Fibroblast of the aortic adventitia (primary cell): ENCODE results near the gene ACVR1. TPM values are rescaled to one million over a fixed set of nuclear protein-coding genes. Genes with fewer than 3 reads are reported as not detected.
"Not testable (repeated sequence)": the region's sequence is repeated elsewhere in the genome, so short reads cannot be mapped to it uniquely, and the experiment has no call there.

Source experiments
- DNase-seq: peaks from one replicate; pipeline ENCODE4 v3.0.0-alpha.2; 2010; ENCODE audit warnings: low read depth
- H3K4me3 ChIP-seq: 2 replicates; pipeline ENCODE4 v1.5.1; 2011; ENCODE audit warnings: low read depth, mild to moderate bottlenecking, control low read depth, low read length, moderate library complexity
- CTCF ChIP-seq: IDR thresholded peaks from 2 replicates; pipeline ENCODE4 v1.5.1; 2011; ENCODE audit warnings: mild to moderate bottlenecking, low read length, control low read depth, inconsistent platforms; ENCODE audit not compliant: insufficient read depth
- total RNA-seq: library from RNA; depleted of rRNA; stranded (reverse); fragments of >200 nt; gene quantifications from 2 replicates; pipeline ENCODE4 v1.2.3, GENCODE V29; 2012; ENCODE audit warnings: low replicate concordance

The ACVR1 gene
- total RNA-seq, 1 donor: 32.9 TPM

DNA sequence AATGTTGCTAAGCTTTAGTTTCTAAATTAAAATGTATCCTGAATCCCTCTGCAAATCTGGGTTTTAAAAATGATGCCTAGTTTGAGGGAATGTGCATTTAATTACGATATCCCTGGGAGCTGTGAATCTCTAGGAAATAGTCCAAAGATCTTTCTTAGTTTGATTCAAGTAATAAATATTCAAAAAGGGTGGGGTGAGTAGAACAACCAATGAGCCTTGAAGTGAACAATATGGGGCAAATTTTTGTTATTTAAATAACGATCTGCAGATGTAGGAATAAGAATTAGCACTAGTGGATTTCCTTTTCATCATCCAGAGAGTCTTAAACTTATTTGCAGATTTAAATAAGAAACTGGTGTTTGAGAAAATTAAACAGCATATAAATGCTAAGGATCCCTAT lies 106.3 kb downstream of the ACVR1 start:
- no peak for TF ChIP-seq CTCF
- DNase-seq: no peak
- no peak overlapping the region for H3K4me3 ChIP-seq

DNA sequence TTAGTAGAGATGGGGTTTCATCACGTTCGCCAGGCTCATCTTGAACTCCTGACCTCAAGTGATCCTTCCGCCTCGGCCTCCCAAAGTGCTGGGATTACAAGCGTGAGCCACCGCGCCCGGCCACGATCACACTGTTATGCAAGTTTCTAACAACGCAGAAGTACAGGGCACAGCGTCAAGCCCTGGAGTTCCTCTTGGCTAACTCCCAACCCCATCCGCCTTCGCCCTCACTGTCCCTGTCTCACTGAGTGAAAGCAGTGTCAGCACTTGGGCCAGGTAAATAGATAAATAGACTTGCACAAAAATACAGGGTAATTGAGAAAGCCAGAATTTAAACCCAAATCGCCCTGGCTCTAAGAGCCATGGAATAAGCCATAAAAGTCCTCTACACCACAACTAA lies 111.7 kb downstream of the ACVR1 start:
- no peak for TF ChIP-seq CTCF
- DNase-seq: no peak
- no peak overlapping the region for H3K4me3 ChIP-seq

DNA sequence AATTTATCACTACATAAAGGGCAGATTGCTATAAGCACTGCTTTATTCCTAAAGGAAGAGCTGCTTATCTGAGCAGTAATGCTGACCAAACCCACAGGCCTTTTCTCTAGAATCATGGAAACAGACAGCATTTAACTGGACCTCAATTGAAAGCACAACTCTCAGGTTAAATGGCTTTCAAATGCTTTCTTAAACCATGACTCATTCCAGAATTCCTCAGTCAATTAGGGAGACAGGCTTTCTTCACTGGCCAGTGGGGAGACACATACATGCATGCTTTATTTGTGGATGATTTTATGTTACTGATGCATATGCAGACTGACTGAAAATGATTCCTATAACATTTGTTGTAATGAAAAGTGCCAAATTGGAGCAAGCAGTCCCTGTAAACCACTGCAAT lies 114.6 kb downstream of the ACVR1 start:
- no peak for TF ChIP-seq CTCF
- H3K4me3 ChIP-seq: no peak overlapping the region
- peak; percentile 22 for DNase-seq

DNA sequence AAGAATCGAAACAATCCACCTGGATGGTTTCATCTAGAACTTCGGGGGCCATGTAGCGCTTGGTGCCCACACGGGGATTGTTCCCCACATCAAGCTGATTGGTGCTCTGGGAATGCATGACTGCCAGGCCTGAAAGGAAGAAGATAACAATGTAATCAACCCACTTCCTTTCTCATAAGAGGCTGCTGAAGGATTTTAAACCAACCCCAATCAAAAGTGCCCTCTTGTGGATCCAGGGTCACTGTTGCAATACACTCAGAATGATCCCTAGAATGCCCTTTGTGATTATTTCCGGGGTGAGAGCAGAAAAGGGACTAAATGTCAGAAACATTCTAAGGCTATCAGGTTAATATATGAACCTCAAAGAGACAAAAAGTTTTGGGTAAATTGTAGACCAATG lies 115.2 kb downstream of the ACVR1 start:
- TF ChIP-seq CTCF: no peak
- DNase-seq: no peak
- H3K4me3 ChIP-seq: no peak overlapping the region

- no peak for DNase-seq
- no peak overlapping the region for H3K4me3 ChIP-seq
- no peak for TF ChIP-seq CTCF
Measured at GRCh38 chr2:157759855-157760254, 116.3 kb downstream of the ACVR1 start.

- no peak for DNase-seq
- H3K4me3 ChIP-seq: no peak overlapping the region
- no peak for TF ChIP-seq CTCF
Measured at GRCh38 chr2:157758586-157758985, 117.5 kb downstream of the ACVR1 start.

- no peak overlapping the region for H3K4me3 ChIP-seq
- no peak for TF ChIP-seq CTCF
- no peak for DNase-seq
Measured at GRCh38 chr2:157757500-157757899, 118.6 kb downstream of the ACVR1 start.

- H3K4me3 ChIP-seq, DNase-seq: not testable (repeated sequence)
Measured at GRCh38 chr2:157756447-157756846, 119.7 kb downstream of the ACVR1 start.
